Measurements from ENCODE around the gene IL23R. TPM values are rescaled to one million over a fixed set of nuclear protein-coding genes. Genes with fewer than 3 reads are reported as not detected.

Gene IL23R
- total and polyA plus RNA-seq, 2 of the 8 experiments (the other 6 are each of a cell fraction or from before 2014, with no cell fraction given), result not detected

DNA sequence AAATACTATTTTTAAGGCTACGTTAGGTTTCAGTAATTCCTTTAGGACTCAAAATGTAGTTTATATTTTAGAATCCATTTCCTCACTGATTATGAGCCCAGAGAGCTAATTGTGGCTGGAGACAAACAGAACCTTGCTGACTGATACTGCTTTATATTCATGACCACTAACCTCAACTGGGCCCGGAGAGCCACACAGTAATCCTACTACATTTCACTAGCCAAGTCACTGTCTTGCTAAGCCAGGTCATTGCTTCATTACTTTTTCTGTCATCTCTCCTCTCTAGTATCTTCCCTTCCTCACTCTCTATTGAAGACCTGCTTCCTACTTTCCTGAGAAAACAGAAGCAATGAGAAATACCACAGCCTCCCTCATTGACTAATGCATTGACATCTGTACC is 24.7 kb downstream of the IL23R start (continued):
- TF ChIP-seq GABPA (IDR thresholded peaks at IDR 0.05; ENCODE audit: borderline replicate concordance, insufficient read depth, low read length) (no peak), BCL11A (IDR thresholded peaks at IDR 0.05; ENCODE audit: low read depth in 2 of 2, low read length in 2 of 2) (no peak)

Measured in H1 (cell line).